Measurements from ENCODE around the gene APBB2.

The APBB2 gene

GRCh38 chr4:41232406-41232805, 18.1 kb upstream of the APBB2 start:
- FAIRE-seq = no peak
- DNase-seq (ENCODE audit: insufficient read length, low spot score) = no peak
- TF ChIP-seq CTCF (IDR thresholded peaks at IDR 0.05; ENCODE audit: insufficient read depth, missing control alignments) = peak; percentile 11

GRCh38 chr4:41227902-41228301, 13.6 kb upstream of the APBB2 start:
- FAIRE-seq = no peak
- no peak for DNase-seq (ENCODE audit: insufficient read length, low spot score)
- no peak for TF ChIP-seq CTCF (IDR thresholded peaks at IDR 0.05; ENCODE audit: insufficient read depth, missing control alignments)

- no peak for TF ChIP-seq CTCF (IDR thresholded peaks at IDR 0.05; ENCODE audit: insufficient read depth, missing control alignments)
- no peak for DNase-seq (ENCODE audit: insufficient read length, low spot score)
- FAIRE-seq = no peak
Observed at GRCh38 chr4:41221850-41222645, 7.7 kb upstream of the APBB2 start.

- FAIRE-seq = no peak
Observed at GRCh38 chr4:41219421-41219950, 5.1 kb upstream of the APBB2 start.

GRCh38 chr4:41218703-41219102, 4.4 kb upstream of the APBB2 start:
- DNase-seq (ENCODE audit: insufficient read length, low spot score) (no peak), FAIRE-seq (no peak)
- no peak for TF ChIP-seq CTCF (IDR thresholded peaks at IDR 0.05; ENCODE audit: insufficient read depth, missing control alignments)

More at GRCh38 chr4:41219421-41219950, 5.1 kb upstream of the APBB2 start:
- no peak for TF ChIP-seq CTCF (IDR thresholded peaks at IDR 0.05; ENCODE audit: insufficient read depth, missing control alignments)
- no peak for DNase-seq (ENCODE audit: insufficient read length, low spot score)

GRCh38 chr4:41217374-41217773, 3.0 kb upstream of the APBB2 start:
- FAIRE-seq = no peak
- no peak for DNase-seq (ENCODE audit: insufficient read length, low spot score)
- TF ChIP-seq CTCF (IDR thresholded peaks at IDR 0.05; ENCODE audit: insufficient read depth, missing control alignments) = no peak

GRCh38 chr4:41217020-41217333, 2.6 kb upstream of the APBB2 start:
- no peak for TF ChIP-seq CTCF (IDR thresholded peaks at IDR 0.05; ENCODE audit: insufficient read depth, missing control alignments)
- DNase-seq (ENCODE audit: insufficient read length, low spot score) (no peak), FAIRE-seq (no peak)

Data from D721Med (cell line).